Fibroblast of skin of left biceps (primary cell): ENCODE results near the gene UGT1A4.

Experiments used
- DNase-seq, 2 experiments: peaks; one replicate each; pipeline ENCODE4 v3.0.0-alpha.2; 2013; ENCODE audit warnings: low read depth in 2 of 2

The UGT1A4 gene

DNA sequence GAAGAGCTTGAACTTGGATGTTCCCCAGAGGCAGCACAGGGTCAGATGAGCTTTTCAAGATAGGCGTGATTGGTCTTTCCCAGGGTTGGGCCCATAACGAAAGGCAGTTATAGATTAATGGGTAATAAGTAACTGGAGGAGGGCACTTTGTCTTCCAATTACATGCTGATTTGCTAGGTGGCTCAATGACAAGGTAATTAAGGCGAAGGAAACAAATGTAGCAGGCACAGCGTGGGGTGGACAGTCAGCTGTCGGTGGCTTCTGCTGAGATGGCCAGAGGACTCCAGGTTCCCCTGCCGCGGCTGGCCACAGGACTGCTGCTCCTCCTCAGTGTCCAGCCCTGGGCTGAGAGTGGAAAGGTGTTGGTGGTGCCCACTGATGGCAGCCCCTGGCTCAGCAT lies at the start of gene UGT1A4:
UGT1A4 (plus strand) TSS at position 185 of the 400 bp plus-strand sequence; CDS start at position 270, 85 bp downstream.
- DNase-seq, result no peak

DNA sequence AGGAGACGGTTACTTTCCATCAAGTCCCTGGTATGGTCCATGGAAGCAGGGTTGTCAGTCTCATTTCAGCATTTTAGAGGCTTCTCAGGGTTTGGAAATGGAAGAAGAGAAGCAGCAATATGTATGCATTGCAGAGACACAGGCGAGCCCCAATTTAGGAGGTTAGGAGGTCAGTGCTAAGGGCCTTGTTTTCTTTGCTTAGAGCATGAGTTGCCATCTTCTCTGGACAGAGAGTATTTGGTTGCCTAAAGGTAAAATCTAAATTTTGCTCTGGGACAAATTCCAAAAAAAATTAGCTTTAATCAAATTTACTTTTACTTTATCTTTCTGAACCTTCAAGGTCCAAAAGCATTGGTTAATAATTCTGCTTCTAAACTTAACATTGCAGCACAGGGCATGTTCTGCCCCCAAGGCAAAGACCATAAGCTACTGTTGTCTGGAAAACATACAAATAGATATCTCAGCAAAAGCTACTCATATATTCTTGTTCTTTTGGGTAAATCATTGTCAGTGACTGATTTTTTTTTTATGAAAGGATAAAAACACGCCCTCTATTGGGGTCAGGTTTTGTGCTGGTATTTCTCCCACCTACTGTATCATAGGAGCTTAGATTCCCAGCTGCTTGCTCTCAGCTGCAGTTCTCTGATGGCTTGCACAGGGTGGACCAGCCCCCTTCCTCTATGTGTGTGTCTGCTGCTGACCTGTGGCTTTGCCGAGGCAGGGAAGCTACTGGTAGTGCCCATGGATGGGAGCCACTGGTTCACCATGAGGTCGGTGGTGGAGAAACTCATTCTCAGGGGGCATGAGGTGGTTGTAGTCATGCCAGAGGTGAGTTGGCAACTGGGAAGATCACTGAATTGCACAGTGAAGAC lies 47.0 kb upstream of the UGT1A4 start, which contains the start of gene UGT1A9:
UGT1A9 (plus strand) TSS at position 609 of the 872 bp plus-strand sequence; CDS start at position 646, 37 bp downstream.
- no peak for DNase-seq

DNA sequence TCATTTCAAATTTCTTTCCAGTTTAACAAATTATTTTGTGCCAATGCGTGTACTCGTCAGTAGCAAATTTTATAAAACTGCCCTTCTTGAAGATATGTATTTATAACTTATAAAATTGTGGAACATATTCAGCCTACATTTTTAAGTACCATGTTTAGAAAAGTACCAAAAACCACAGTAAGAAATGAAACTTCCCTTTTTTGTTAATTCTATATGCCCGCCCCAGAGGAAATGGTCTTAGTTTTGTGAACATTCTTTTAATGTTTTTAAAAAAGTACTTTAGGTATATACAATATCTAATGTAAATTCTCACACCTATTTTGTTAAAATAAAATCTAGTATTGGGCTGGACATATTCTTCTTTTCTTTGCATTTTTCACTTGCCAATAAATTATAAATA lies 45.6 kb upstream of the UGT1A4 start:
- DNase-seq, result no peak

DNA sequence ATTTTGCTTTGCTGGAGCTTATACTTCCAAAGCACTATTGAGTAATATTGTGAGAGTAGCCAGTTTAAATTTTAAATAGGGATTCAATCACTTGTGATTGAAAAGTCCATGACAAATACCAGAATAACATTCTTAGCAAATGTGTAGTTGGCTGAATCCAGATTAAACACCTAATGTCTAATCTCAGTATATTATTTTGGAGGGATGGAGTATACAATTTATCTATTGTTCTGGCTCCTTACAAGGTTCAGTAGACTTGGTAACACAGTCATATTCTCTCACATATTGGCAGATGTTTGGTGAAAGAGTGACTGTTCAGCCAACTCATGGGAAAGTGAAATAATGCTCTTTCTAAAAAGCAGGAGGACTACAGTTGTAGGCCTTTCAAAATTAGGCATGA lies 44.6 kb upstream of the UGT1A4 start:
- no peak for DNase-seq

DNA sequence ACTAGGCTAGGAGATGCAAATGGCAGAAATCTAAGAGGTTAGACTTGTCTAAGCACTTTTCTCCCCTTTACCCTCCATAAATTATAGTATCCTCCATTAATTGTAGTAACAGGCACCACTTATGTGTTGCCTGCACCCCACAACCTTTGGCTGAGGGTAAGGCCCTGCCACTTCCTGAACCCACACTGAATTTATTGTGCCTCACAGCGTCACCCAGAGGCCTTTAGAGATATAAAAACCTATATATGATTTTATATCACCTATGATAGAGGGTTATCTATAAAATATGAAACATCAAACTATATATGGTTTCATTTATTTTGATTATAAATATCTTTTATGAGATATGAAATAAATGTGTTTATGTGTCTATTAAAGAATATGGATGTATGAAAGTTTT lies 44.2 kb upstream of the UGT1A4 start:
- DNase-seq, result no peak

DNA sequence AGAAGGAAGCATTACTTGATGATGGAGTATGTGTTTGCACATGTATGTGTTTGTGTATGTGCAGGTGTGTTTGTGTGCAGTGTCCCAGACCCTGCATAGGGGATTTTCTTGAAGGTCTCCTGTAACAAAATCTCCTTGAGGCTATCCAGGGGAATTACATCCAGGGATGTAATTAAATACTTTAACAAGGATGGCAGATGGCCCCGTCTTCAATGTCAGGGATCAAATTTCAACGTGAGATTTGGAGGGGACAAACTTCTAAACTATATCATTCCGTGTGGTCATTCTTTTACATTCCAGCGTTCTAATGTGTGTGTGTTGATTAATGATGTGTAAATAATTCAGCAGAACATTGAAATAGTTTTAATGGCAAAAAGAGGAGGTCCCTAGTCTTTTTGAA lies 43.5 kb upstream of the UGT1A4 start:
- DNase-seq, result no peak

DNA sequence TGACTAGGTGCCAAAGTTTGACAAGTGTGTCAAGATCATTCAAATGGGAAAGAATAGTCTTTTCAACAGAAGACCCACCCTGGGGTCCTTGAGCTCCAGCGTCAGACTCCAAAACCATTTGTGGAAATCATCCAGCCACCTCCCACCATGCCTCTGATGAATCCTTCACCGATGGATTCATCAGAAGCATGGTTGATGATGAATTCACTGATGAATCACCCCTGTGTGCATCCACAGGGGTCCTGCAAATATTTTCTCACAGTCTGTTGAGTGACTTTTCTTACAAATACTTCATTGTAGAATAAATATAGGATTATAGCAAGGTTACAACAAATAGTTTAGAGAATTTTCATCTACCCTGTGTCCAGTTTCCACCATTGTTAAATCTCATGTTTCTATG lies 42.5 kb upstream of the UGT1A4 start:
- DNase-seq, result no peak

DNA sequence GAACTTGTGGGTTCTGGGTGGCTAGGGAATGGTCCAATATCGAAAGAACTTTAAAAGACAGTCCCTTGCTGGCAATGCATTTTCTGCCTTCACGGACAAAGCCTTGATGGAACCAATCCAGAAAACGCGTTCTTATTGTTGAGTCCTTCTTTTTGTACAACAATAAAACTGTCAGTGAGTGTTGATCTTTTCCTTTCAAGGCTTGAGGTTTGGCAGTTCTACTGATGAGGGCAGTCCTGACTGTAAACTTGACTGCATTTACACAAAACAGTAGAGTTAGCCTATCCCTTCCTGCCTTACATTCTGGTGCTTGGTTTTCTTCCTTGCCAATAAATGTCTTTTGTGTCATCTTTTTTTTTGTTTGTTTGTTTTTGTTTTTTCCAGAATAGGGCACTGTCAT lies 39.3 kb upstream of the UGT1A4 start:
- DNase-seq, result no peak

DNA sequence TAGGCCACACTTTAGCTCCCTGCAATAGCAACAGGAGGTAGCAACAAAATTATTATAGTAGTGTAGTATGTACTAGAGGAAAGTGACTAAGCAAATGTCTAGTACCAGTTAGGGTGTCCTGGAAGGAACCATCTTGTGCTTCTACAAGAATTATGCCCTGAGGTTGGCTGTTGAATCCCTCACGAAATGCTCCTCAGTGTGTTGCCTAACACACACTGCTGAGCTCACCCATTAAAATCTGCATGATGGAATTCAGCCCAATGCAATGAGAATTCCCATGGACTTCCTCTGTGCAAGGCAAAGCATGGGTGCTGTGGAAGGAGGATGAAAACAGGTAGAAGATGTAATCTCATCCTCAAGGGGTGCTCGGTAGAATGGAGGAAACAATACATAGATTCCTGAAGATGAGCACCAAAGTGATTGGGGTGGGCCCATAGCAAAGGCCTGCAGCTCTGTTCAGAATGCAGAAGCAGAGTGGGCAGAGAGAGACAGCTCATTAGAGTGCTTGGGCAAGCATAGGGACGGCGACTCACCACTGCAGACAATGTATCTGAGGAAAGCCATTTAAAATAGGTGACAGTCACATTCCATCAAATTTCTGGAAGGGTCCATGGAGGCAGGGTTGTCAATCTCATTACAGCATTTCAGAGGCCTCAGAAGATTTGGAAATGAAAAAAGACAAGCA lies 38.0 kb upstream of the UGT1A4 start:
- no peak for DNase-seq

DNA sequence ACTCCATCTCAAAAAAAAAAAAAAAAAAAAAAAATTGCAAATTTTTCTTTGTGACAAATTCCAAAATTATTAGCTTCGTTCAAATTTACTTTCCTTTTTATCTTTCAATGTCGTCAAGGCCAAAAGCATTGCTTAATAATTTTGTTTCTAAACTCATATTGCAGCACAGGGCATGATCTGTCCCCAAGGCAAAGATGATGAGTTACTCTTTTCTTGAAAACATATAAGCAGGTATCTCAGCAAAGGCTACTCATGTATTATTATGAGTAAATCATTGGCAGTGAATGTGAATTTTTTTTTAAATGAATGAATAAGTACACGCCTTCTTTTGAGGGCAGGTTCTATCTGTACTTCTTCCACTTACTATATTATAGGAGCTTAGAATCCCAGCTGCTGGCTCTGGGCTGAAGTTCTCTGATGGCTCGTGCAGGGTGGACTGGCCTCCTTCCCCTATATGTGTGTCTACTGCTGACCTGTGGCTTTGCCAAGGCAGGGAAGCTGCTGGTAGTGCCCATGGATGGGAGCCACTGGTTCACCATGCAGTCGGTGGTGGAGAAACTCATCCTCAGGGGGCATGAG lies 36.9 kb upstream of the UGT1A4 start, which contains the start of gene UGT1A7:
UGT1A7 (plus strand) TSS at position 381 of the 579 bp plus-strand sequence; CDS start at position 418, 37 bp downstream.
- DNase-seq, result no peak

DNA sequence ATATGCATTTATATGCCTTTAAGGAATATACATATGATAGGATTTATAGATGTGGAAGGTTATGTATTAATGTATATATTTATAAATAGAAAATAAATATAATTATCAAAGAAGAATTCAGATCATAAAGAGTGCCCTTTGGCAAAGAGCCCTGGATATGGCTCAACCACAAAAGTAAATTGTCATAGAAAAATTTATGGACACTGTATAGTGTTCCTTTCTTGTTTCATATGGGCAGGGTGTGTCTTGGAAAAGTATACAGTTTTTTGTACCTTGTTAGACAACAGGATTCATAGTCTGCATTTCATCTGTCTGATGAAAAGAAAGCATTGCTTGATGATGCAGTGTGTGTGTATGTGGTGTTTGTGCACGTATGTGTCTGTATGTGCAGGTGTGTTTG lies 33.9 kb upstream of the UGT1A4 start:
- no peak for DNase-seq

DNA sequence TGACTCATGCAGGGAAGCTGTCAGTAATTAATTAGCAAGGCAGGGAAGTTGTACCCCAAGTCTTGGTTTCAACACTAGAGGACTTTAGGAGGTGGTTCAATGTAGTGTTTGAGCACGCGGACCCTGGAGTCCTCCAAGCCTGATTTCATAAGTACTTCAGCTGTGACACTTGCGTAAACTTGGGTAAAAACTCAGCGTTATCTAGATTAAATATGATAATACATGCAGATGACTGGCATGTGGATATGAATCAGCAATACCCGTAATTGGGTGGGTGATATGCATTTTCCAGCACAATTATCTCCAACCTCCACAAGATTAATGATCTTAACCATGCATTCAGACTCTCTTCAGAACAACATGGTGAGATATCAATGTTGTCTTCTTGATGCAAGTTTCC lies 31.6 kb upstream of the UGT1A4 start:
- DNase-seq, result no peak

DNA sequence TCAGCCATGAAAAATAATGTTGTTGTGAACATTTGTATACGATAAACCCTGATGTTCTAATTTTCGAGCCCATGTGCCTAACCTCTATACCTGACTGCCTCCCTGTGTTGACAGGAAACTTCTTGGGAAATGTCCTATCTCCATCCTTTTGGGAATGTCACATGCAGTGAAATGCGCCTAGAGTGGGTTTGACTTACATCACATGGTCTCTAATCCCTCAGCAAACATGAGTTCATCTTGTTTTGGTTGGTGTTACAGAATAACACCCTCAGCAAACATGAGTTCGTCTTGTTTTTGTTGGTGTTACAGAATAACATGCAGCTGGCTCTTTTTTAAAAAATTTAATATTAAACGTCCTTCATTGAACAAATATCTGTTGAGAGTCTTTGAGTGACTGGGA lies 30.2 kb upstream of the UGT1A4 start:
- no peak for DNase-seq

DNA sequence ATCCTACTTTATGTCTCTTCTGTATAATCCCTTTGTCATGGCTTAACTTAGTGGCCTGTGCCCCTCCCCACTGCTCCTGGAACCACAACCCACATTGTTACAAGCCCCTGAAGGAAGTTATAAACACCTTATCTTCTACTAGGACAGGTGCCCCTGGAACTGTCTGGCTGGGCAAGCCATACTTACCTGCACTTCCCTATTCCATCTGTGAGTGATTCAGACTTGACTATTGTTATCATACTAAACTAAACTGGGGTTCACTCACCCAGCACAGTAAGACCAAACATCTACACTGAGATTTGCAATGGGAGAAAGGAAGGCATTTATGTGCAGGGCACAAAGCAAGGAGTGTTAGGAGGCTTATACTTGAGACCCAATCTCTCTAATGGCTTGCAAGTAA lies 29.5 kb upstream of the UGT1A4 start:
- DNase-seq, result no peak

DNA sequence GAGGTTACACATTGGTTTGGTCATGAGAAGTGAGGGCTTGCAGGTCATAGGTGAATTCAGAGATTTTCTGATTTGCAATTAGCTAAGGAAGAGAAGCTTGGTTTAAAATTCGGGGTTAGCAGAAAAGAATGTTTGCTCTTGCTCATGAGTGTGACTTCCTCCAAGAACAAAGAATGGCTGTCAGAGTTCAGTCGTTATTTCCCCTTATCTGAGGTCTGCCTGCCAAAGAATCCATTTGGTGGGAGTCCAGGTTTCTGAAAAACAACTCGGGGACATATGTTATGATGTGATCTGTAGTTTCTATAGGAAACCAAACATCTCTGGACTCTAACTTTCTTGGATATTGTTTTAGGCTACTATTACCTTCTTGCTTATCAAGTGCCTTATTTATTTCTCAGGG lies 29.0 kb upstream of the UGT1A4 start:
- DNase-seq, result no peak

DNA sequence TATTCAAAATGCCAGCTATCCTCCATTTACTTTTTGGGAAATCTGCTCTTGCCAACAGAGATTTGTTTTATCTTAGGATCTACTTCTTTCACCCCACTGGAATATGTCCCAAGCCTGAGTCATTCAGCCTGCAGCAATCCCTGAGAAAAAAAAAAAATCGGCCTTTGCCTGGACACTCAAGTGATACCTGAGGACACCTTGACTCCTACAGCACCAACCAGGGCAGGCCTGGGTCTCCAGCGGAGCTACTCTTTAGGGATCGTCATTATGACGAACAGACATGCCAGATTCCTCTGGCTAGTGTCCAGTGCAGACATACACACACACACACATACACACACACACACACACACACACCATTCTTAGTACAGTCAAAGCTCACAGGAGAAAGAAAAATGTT lies 28.1 kb upstream of the UGT1A4 start:
- DNase-seq, result no peak

DNA sequence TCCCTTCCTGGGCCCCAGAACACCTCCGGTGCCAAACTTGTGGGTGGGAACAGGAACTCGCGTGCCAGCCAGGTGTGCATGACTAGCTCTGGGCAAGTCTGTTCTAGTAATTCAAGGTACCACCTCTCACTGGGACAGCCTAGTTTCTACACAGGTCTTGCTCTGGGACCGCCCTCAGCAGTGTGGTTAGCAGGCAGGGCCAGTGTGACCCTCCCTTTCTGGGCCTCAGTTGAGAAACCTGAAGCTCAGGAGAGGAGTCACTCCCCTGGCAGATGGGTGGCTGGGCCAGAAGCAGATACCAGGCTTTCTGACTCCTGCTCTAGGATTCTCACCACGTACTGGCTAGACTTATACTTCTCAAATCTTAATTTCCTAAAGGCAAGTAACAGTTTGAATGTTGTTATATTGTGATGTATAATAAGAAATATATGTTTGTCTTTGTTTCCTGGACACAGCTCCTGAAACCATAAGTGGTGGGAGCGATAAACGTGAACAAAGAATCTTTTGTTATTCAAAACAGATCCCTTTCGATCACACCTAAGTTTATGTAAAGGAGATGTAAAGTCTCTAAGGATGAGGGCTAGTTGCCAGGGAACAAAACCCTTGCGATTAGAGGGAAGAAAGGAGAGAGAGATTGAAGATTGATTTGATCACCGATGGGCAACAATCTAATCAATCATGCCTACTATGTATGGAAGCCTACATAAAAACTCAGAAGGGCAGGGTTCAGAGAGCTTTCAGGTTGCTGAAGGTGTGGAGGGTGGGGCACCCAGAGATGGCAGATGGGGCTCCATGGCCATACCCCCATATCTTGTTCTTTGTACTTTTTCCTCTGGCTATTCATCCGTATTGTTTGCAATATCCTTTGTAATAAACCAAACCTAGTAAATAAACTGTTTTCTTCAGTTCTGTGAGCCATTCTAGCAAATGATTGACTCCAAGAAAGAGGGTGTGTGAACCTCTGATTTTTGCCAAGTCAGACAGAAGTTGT lies 26.8 kb upstream of the UGT1A4 start:
- no peak for DNase-seq

DNA sequence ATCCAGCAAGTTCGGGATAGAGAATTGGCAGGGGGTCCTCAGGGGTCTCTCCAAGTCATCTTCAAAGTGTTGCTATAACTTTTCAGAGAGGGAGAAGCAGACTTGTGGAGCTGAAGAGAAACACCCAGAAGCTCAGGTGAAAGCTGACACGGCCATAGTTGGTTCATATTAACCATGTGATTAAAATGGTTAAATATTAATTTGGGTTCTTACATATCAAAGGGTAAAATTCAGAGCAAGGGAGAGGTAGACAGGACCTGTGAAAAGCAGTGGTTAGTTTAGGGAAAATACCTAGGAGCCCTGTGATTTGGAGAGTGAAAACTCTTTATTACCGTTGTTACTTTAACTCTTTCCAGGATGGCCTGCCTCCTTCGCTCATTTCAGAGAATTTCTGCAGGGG lies 25.9 kb upstream of the UGT1A4 start, which contains the start of gene UGT1A6:
UGT1A6 (plus strand) TSS at position 243 of the 400 bp plus-strand sequence; CDS start at position 358, 115 bp downstream.
- no peak for DNase-seq

DNA sequence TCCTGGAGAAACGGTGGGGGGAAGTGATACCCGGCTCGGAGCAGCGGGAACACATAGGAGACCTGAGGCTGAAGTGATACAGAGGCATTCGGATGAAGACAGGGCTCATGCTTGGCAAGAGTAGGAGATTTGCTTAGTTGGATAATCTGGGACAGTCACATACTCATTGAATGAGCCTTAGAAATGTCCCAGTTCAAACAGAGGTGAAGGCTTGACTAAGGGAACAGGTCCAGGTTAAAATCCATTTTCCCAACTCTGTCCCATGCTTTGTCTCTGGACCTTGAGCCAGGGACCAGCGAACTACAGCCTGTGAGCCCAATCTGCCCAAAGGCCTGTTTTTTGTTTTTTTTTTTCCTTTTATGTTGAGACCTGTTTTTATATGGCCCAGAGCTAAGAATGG lies 24.6 kb upstream of the UGT1A4 start:
- no peak for DNase-seq

DNA sequence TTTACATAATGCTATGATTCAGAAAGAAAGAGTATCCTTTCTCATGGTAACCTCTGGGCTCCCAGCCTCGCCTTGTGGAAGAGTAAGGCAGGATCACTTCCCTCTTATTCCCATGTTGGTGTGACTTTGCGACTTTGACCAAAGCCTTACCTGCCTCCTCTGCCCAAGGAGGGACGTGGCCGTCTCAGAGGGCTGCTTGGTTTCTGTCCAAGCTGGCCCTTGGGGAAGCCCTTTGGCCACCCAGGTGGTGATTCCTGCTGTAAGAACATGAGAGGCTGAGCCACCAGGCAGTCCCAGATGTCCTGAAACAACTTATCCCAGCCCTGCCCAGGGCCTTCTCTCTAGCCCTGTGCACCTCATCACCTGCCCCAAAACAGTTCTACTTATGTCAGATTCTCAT lies 19.8 kb upstream of the UGT1A4 start:
- no peak for DNase-seq

DNA sequence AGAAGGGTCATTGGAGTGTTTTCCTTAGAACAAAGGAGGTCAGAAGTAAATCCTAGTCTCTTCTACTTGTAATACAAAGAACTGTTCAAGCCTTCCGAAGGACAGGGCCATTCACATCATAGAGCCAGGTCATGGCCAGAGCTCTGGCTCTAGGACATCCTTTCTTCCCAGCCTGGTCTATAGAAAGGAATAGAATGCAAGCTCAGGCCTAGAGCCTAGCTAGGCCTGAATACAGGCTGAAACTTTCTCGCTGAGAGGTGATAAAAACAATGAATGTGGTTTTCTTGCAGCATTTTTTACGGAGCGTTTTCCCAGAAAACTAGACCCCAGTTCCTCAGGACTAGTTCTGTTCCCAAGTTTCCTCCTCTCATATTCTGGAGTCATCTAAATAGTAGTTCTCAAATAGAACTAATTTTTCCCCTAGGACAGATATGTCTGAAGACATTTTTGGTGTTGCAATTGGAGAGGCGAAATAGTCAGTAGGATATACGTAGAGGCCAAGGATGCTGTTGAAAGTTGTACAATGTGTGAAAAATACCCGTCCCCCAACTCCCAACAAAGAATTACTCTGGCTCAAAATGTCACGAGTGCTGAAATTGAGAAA lies 19.0 kb upstream of the UGT1A4 start:
- no peak for DNase-seq
